CD14-positive monocyte (primary cell): ENCODE data around the gene GSTCD. TPM values are rescaled to one million over a fixed set of nuclear protein-coding genes. Genes with fewer than 3 reads are reported as not detected.

Experiments
- DNase-seq, 3 donors: peaks; one replicate each; pipeline ENCODE4 v3.0.0-alpha.2; 2011 to 2022
- H2AFZ ChIP-seq: 2 replicates; pipeline ENCODE4 v1.6.0; 2012; ENCODE audit warnings: mild to moderate bottlenecking, low read depth, low read length, inconsistent platforms; ENCODE audit not compliant: insufficient read depth, poor library complexity, severe bottlenecking
- H3K27ac ChIP-seq, 2 donors: 1 replicate in 1 of 2; 2 replicates in 1 of 2; pipeline ENCODE4 v1.5.1; 2012 to 2013; ENCODE audit warnings: low read length in 2 of 2, control low read depth in 1 of 2, inconsistent platforms in 1 of 2, low read depth in 1 of 2, mild to moderate bottlenecking in 1 of 2
- H3K27me3 ChIP-seq, 2 donors: one replicate each; pipeline versions ENCODE4 v1.6.0 to v1.6.1; 2011 to 2013; ENCODE audit warnings: low read length in 2 of 2; ENCODE audit not compliant: control insufficient read depth in 2 of 2, insufficient read depth in 2 of 2
- H3K36me3 ChIP-seq, 2 donors: replicated peaks in 1 of 2; 1 replicate in 1 of 2; 2 replicates in 1 of 2; pipeline versions ENCODE4 v1.5.1 to v1.6.1; 2012 to 2013; ENCODE audit warnings: low read length in 2 of 2, control low read depth in 1 of 2, inconsistent platforms in 1 of 2, mild to moderate bottlenecking in 1 of 2; ENCODE audit not compliant: insufficient read depth in 2 of 2, control insufficient read depth in 1 of 2
- H3K4me1 ChIP-seq, 2 donors: 1 replicate in 1 of 2; 2 replicates in 1 of 2; pipeline versions ENCODE4 v1.5.1 to v1.6.1; 2012 to 2013; ENCODE audit warnings: low read length in 2 of 2, control low read depth in 1 of 2, inconsistent platforms in 1 of 2, mild to moderate bottlenecking in 1 of 2, moderate library complexity in 1 of 2; ENCODE audit not compliant: insufficient read depth in 2 of 2, control insufficient read depth in 1 of 2
- H3K4me2 ChIP-seq: replicated peaks from 2 replicates; pipeline ENCODE3; 2012; ENCODE audit warnings: low read length, moderate library complexity, mild to moderate bottlenecking; ENCODE audit not compliant: poor library complexity, severe bottlenecking; ENCODE audit errors: extremely low read depth
- H3K4me3 ChIP-seq, 3 experiments: fragments of 200-600 bp in 1 of 3; sonication (generic) in 1 of 3; replicated peaks in 1 of 3; 1 replicate in 2 of 3; 2 replicates in 1 of 3; pipeline ENCODE4 v1.5.1; 2011 to 2013; ENCODE audit warnings: low read length in 3 of 3, mild to moderate bottlenecking in 3 of 3, control low read depth in 2 of 3, low read depth in 2 of 3, inconsistent platforms in 1 of 3, moderate library complexity in 1 of 3
- H3K79me2 ChIP-seq: 2 replicates; pipeline ENCODE4 v1.6.0; 2012; ENCODE audit warnings: mild to moderate bottlenecking, control low read depth, inconsistent platforms, low read length, moderate library complexity; ENCODE audit not compliant: insufficient read depth
- H3K9ac ChIP-seq: 2 replicates; pipeline ENCODE4 v1.6.0; 2017; ENCODE audit warnings: low read length, mild to moderate bottlenecking; ENCODE audit not compliant: insufficient read depth, poor library complexity, severe bottlenecking
- H3K9me3 ChIP-seq, 2 donors: replicated peaks in 1 of 2; 1 replicate in 1 of 2; 2 replicates in 1 of 2; pipeline versions ENCODE4 v1.5.1 to v1.6.1; 2012 to 2013; ENCODE audit warnings: low read length in 2 of 2, control low read depth in 1 of 2; ENCODE audit not compliant: control insufficient read depth in 1 of 2, insufficient read depth in 1 of 2
- H4K20me1 ChIP-seq: 2 replicates; pipeline ENCODE4 v1.6.0; 2012; ENCODE audit warnings: mild to moderate bottlenecking, low read length, control low read depth, moderate library complexity; ENCODE audit not compliant: insufficient read depth
- H3K27ac Mint-ChIP-seq, 7 donors: one replicate each; pipeline ENCODE4 v1.8.0; 2020; ENCODE audit warnings: mild to moderate bottlenecking in 7 of 7, mixed read lengths in 7 of 7, moderate library complexity in 6 of 7, inconsistent platforms in 2 of 7
- H3K27me3 Mint-ChIP-seq, 3 donors: one replicate each; pipeline ENCODE4 v1.8.0; 2021 to 2022; ENCODE audit warnings: low read depth in 3 of 3, mild to moderate bottlenecking in 3 of 3, mixed read lengths in 3 of 3, moderate library complexity in 3 of 3, inconsistent platforms in 1 of 3
- H3K36me3 Mint-ChIP-seq, 2 donors: one replicate each; pipeline ENCODE4 v1.8.0; 2020; ENCODE audit warnings: mixed read lengths in 2 of 2, inconsistent platforms in 1 of 2, mild to moderate bottlenecking in 1 of 2
- H3K4me1 Mint-ChIP-seq: one replicate; pipeline ENCODE4 v1.8.0; 2020; ENCODE audit warnings: mild to moderate bottlenecking, mixed read lengths
- H3K4me3 Mint-ChIP-seq, 2 donors: one replicate each; pipeline ENCODE4 v1.8.0; 2020; ENCODE audit warnings: mild to moderate bottlenecking in 2 of 2, mixed read lengths in 2 of 2, moderate library complexity in 1 of 2
- H3K9me3 Mint-ChIP-seq, 7 donors: one replicate each; pipeline ENCODE4 v1.8.0; 2020 to 2022; ENCODE audit warnings: mixed read lengths in 7 of 7, mild to moderate bottlenecking in 6 of 7, moderate library complexity in 6 of 7, inconsistent platforms in 2 of 7
- CTCF ChIP-seq: fragments of 200-600 bp; IDR thresholded peaks from one replicate; pipeline ENCODE4 v1.8.0; 2022; ENCODE audit warnings: antibody characterized with exemption, mild to moderate bottlenecking
- WGBS: methylation state at CpG from one replicate; pipeline ENCODE4 v1.1.5; 2013; ENCODE audit warnings: missing lambda C conversion rate; ENCODE audit not compliant: insufficient coverage; 5-methylcytosine and 5-hydroxymethylcytosine counted together
- intact Hi-C, 2 donors: fragments of 100-400 bp; cut with micrococcal nuclease; formaldehyde crosslinking; loops; one replicate each; pipeline versions ENCODE4 v1.15.0 to v1.15.1; 2023
- polyA plus RNA-seq, 3 donors: library from polyadenylated mRNA; depleted of rRNA in 1 of 3; unstranded in 2 of 3; stranded (reverse) in 1 of 3; fragments of 300-500 nt in 2 of 3; fragments of >200 nt in 1 of 3; fragmentation: Illumina TruSeq in 2 of 3; gene quantifications; 1 replicate in 2 of 3; 2 replicates in 1 of 3; pipeline ENCODE4 v1.2.3, GENCODE V29; 2012 to 2021

The GSTCD gene
- polyA plus RNA-seq, 3 donors = 0.93 to 1.5 (median 1.2) TPM

- H3K4me3 Mint-ChIP-seq = no peak overlapping the region
- no peaks in the 10 kb centered on the region for H4K20me1 ChIP-seq
- no peaks in the 10 kb centered on the region for H3K4me1 Mint-ChIP-seq
- intact Hi-C loops = no loop called here
- no peak overlapping the region for H3K4me3 ChIP-seq
- H3K36me3 Mint-ChIP-seq = peaks cover 0 to 2% of the 10 kb centered on the region in 2 donors
- H2AFZ ChIP-seq = no peak overlapping the region
- H3K79me2 ChIP-seq = no peaks in the 10 kb centered on the region
- no peak for DNase-seq
- no peak overlapping the region for H3K4me2 ChIP-seq
- no peaks in the 10 kb centered on the region for H3K4me1 ChIP-seq
- H3K36me3 ChIP-seq = no peaks in the 10 kb centered on the region
- H3K9ac ChIP-seq = no peak overlapping the region
- peaks cover 23 to 24% of the 10 kb centered on the region in 2 donors for H3K9me3 ChIP-seq
- no peaks in the 10 kb centered on the region for H3K27me3 ChIP-seq
- H3K27ac ChIP-seq = no peak overlapping the region
- peaks cover 21 to 54% (median 36%) of the 10 kb centered on the region in 7 donors for H3K9me3 Mint-ChIP-seq
- WGBS = 94% methylated on average over 9 of the region's 10 CpGs
- TF ChIP-seq CTCF = no peak
- no peaks in the 10 kb centered on the region for H3K27me3 Mint-ChIP-seq
- no peak overlapping the region for H3K27ac Mint-ChIP-seq
These were observed 150.0 kb downstream of the GSTCD start for GRCh38 chr4:105858466-105859040.

GRCh38 chr4:105859233-105859632, 150.6 kb downstream of the GSTCD start:
- H4K20me1 ChIP-seq = no peaks in the 10 kb centered on the region
- no peaks in the 10 kb centered on the region for H3K27me3 ChIP-seq

More at GRCh38 chr4:105859233-105859632, 150.6 kb downstream of the GSTCD start:
- WGBS = no CpG with 5 or more reads among the region's 1 CpG
- H3K9me3 Mint-ChIP-seq = peaks cover 19 to 53% (median 36%) of the 10 kb centered on the region in 7 donors
- H3K27ac Mint-ChIP-seq = no peak overlapping the region
- no peaks in the 10 kb centered on the region for H3K4me1 ChIP-seq
- intact Hi-C loops = no loop called here
- H3K4me3 Mint-ChIP-seq = no peak overlapping the region
- peaks cover 0 to 2% of the 10 kb centered on the region in 2 donors for H3K36me3 Mint-ChIP-seq
- no peaks in the 10 kb centered on the region for H3K4me1 Mint-ChIP-seq
- no peak for TF ChIP-seq CTCF
- H3K4me2 ChIP-seq = no peak overlapping the region
- peaks cover 23 to 24% of the 10 kb centered on the region in 2 donors for H3K9me3 ChIP-seq
- no peak overlapping the region for H3K27ac ChIP-seq
- no peaks in the 10 kb centered on the region for H3K27me3 Mint-ChIP-seq
- no peak overlapping the region for H3K4me3 ChIP-seq
- no peaks in the 10 kb centered on the region for H3K79me2 ChIP-seq
- H3K9ac ChIP-seq = no peak overlapping the region
- no peak for DNase-seq
- no peaks in the 10 kb centered on the region for H3K36me3 ChIP-seq
- no peak overlapping the region for H2AFZ ChIP-seq
